ENCODE measurements around the gene CENPC. TPM values are rescaled to one million over a fixed set of nuclear protein-coding genes. Genes with fewer than 3 reads are reported as not detected.

Gene CENPC
- total RNA-seq, 4 donors from 2014 or later: 18.9 to 39.6 (median 24.0) TPM

DNA sequence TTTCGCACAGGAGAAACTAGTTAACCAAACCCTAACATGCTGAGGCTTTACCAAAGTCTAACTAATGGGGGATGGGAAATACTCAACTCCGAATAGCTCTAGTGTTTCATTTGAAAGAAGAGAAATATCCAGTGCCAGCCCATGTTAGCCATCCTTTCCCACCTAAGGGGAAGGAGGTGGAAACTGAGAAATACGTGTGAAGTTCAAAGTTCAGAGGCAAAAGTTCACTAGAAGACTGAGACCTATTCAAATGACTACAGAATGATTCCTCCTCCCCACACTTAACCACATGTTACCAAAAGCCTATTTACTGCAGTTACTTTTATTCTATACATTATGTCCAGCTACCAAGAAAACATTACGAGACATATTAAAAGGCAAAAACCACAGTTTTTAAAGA, 106.3 kb downstream of the CENPC start:
- TF ChIP-seq POLR2A (IDR thresholded peaks at IDR 0.05) (no peak), CTCF (IDR thresholded peaks at IDR 0.05) (no peak)
- no peak for DNase-seq (ENCODE audit: low spot score in 2 of 2)
- intact Hi-C loops (cut with DNase I; ENCODE audit: low total_unique reads): no loop called here
- H3K4me3 ChIP-seq (ENCODE audit: low read depth, poor library complexity, severe bottlenecking): no peak overlapping the region
- WGBS, 2 donors: 95 to 97% methylated on average over 4 of the region's 4 CpGs

DNA sequence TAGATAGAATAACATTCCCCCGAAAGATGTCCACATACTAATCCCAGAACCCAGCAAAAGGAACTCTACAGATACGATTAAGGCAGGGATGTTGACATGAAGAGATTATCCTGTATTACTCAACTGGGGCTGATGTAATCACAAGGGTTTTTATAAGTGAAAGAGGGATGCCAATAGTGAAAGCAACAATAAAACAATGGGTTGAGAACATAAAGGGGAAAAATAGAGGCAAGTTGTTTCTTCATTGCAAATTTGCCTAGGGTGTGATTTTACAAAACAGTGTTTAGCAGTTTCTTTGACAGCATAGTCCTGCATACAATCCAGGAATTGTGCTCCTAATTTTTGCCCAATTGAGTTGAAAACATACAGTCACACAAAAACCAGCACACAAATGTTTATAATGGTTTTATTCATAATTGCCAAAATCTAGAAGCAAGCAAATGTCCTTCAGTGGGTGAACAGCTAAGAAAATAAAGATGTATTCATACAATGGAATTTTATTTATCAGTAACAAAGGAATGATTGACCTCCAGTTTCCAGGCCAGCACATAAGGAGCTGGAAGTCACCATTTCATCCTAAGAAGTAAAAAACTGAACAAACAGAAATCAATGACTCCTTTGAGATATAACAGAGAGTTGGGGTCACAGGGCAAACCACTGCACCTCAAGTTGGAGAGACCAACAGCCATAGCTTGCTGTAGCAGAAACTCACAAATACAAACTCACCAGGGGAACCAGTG, 107.2 kb downstream of the CENPC start:
- H3K4me3 ChIP-seq (ENCODE audit: low read depth, poor library complexity, severe bottlenecking): no peak overlapping the region

DNA sequence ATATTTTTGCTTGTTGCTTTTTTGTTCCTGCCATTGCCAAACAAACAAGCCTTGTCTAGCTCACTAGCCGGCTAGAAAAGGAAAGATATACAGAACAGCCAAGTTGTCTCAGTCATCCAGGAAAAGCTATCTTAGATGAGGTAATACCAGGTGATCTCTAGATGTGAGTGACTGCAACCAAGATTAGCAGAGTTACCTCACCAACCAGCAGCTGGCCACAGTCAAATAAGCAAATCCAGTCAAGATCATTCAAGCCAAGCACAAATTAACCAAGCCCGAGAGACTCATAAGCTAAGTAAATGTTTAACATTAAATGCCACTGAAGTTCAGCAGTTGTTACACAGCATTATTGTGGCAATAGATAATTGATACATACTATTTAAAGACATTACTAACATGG, 108.6 kb downstream of the CENPC start:
- 58 to 61% methylated on average over 2 of the region's 2 CpGs for WGBS, 2 donors
- no peak for TF ChIP-seq POLR2A (IDR thresholded peaks at IDR 0.05)
- TF ChIP-seq CTCF (IDR thresholded peaks at IDR 0.05): no peak
- H3K4me3 ChIP-seq (ENCODE audit: low read depth, poor library complexity, severe bottlenecking): no peak overlapping the region
- intact Hi-C loops (cut with DNase I; ENCODE audit: low total_unique reads): no loop called here
- no peak for DNase-seq (ENCODE audit: low spot score in 2 of 2)

More for the DNA sequence above, 107.2 kb downstream of the CENPC start:
- TF ChIP-seq POLR2A (IDR thresholded peaks at IDR 0.05) (no peak), CTCF (IDR thresholded peaks at IDR 0.05) (no peak)
- WGBS, 2 donors: 69 to 75% methylated on average over 2 of the region's 2 CpGs
- intact Hi-C loops (cut with DNase I; ENCODE audit: low total_unique reads): no loop called here
- no peak for DNase-seq (ENCODE audit: low spot score in 2 of 2)

DNA sequence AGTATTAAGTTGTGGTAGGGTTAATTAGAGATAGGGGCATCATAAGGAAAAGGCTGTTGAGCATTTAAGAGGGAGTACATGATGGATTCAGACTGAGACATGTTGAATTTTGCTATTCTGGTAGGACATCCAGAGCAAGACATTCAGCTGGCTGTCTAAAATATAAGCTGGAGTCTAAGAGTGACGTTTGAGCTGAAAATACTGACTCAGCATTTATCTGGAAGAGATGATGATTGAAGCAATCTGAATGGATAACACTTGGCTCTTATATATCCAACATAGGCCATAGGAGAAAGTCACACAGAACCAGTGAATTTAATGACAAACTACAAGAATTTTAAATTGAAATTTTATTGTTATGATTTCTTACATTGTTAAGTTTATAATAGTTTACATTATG, 114.3 kb downstream of the CENPC start:
- no peak overlapping the region for H3K4me3 ChIP-seq (ENCODE audit: low read depth, poor library complexity, severe bottlenecking)
- no peak for DNase-seq (ENCODE audit: low spot score in 2 of 2)
- 0 to 3% methylated on average over 1 of the region's 1 CpG for WGBS, 2 donors
- TF ChIP-seq CTCF (IDR thresholded peaks at IDR 0.05) (no peak), POLR2A (IDR thresholded peaks at IDR 0.05) (no peak)
- intact Hi-C loops (cut with DNase I; ENCODE audit: low total_unique reads): no loop called here

DNA sequence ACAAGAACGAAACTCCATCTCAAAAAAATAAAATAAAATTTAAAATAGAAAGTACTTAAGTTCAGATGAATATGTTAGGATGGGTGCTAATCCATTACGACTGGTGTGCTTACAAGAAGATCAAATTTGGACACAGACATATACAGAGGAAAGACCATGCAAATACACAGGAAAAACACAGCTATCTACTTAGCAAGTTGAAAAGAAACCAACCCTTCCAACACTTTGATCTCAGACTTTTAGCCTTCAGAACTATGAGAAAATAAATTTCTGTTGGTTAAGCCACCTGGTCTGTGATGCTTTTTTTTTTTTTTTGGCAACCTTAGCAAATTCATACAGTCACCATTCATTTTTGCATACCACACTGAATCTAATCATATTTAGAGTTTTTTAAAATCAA, 116.5 kb downstream of the CENPC start:
- DNase-seq (ENCODE audit: low spot score in 2 of 2): no peak
- 90 to 96% methylated on average over 2 of the region's 2 CpGs for WGBS, 2 donors
- no peak overlapping the region for H3K4me3 ChIP-seq (ENCODE audit: low read depth, poor library complexity, severe bottlenecking)
- intact Hi-C loops (cut with DNase I; ENCODE audit: low total_unique reads): no loop called here
- TF ChIP-seq POLR2A (IDR thresholded peaks at IDR 0.05) (no peak), CTCF (IDR thresholded peaks at IDR 0.05) (no peak)

Other genes starting within 250 kb of the CENPC start
- not detected for gene STAP1, start 13.2 kb upstream of the CENPC start, total RNA-seq
- gene UBA6, start 155.7 kb upstream of the CENPC start, total RNA-seq: 10 to 100 TPM; 37.0 to 59.9 (median 43.4) TPM
- gene GNRHR, start 208.9 kb upstream of the CENPC start, total RNA-seq: not detected

Data from lower leg skin (tissue), 4 donors.